Tibial artery (tissue), 4 donors: ENCODE results near the gene DENND1C.
"Not testable (repeated sequence)": the region's sequence is repeated elsewhere in the genome, so short reads cannot be mapped to it uniquely, and the experiment has no call there.

Source experiments
- DNase-seq, 2 donors: peaks; one replicate each; pipeline ENCODE4 v3.0.0-alpha.2; 2019
- H3K27ac ChIP-seq, 2 donors: fragments of 200-600 bp; sonication (generic) in 1 of 2; 1 replicate in 1 of 2; 2 replicates in 1 of 2; pipeline ENCODE4 v1.5.1; 2018 to 2019; ENCODE audit warnings: mild to moderate bottlenecking in 1 of 2
- H3K27me3 ChIP-seq, 2 donors: fragments of 200-600 bp; sonication (generic) in 1 of 2; one replicate each; pipeline versions ENCODE4 v1.5.1 to v1.6.0; 2016 to 2019
- H3K36me3 ChIP-seq, 3 donors: fragments of 200-600 bp; sonication (generic) in 2 of 3; one replicate each; pipeline ENCODE4 v1.5.1; 2016 to 2019; ENCODE audit warnings: mild to moderate bottlenecking in 2 of 3
- H3K4me1 ChIP-seq, 4 donors: fragments of 200-600 bp; sonication (generic) in 2 of 4; 1 replicate in 3 of 4; 2 replicates in 1 of 4; pipeline ENCODE4 v1.5.1; 2016 to 2019
- H3K4me3 ChIP-seq, 2 donors: fragments of 200-600 bp; sonication (generic) in 1 of 2; 1 replicate in 1 of 2; 2 replicates in 1 of 2; pipeline ENCODE4 v1.5.1; 2018 to 2019; ENCODE audit warnings: mild to moderate bottlenecking in 2 of 2
- H3K9me3 ChIP-seq, 3 donors: fragments of 200-600 bp; sonication (generic) in 1 of 3; one replicate each; pipeline ENCODE4 v1.5.1; 2016 to 2019
- intact Hi-C: fragments of 100-400 bp; cut with DNase I; formaldehyde crosslinking; loops from one replicate; pipeline ENCODE4 v1.15.0; 2023; ENCODE audit warnings: low total_unique reads
- TF ChIP-seq, protein P1 (sequence below), 2 experiments: fragments of 200-600 bp in 1 of 2; fragments of 450-650 bp in 1 of 2; IDR thresholded peaks; one replicate each; pipeline ENCODE4 v1.5.1; 2017 to 2019; ENCODE audit warnings: antibody characterized with exemption in 2 of 2, mild to moderate bottlenecking in 1 of 2, moderate library complexity in 1 of 2

Gene DENND1C

DNA sequence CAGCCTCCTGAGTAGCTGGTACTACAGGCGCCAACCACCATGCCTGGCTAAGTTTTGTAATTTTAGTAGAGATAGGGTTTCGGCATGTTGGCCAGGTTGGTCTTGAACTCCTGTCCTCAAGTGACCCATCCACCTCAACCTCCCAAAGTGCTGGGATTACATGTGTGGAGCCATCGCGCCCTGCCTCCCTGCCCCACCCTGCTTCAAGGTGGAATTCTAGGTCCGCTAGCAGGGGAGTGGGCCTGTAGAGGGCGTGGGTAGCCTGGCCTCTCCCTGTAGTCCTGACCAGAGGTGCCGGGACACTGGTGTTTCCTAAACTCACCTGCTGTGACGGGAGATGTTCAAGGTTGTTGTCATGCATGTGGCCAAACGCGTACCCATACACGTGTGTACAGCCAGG lies 48.4 kb downstream of the DENND1C start:
- Histone ChIP-seq H3K9me3 (no peaks in the 10 kb centered on the region), H3K36me3 (no peaks in the 10 kb centered on the region), H3K27me3 (no peaks in the 10 kb centered on the region), H3K4me1 (no peaks in the 10 kb centered on the region), H3K4me3 (no peak overlapping the region), H3K27ac (no peak overlapping the region)
- intact Hi-C loops = no loop called here
- DNase-seq = no peak
- TF ChIP-seq, protein P1, sequence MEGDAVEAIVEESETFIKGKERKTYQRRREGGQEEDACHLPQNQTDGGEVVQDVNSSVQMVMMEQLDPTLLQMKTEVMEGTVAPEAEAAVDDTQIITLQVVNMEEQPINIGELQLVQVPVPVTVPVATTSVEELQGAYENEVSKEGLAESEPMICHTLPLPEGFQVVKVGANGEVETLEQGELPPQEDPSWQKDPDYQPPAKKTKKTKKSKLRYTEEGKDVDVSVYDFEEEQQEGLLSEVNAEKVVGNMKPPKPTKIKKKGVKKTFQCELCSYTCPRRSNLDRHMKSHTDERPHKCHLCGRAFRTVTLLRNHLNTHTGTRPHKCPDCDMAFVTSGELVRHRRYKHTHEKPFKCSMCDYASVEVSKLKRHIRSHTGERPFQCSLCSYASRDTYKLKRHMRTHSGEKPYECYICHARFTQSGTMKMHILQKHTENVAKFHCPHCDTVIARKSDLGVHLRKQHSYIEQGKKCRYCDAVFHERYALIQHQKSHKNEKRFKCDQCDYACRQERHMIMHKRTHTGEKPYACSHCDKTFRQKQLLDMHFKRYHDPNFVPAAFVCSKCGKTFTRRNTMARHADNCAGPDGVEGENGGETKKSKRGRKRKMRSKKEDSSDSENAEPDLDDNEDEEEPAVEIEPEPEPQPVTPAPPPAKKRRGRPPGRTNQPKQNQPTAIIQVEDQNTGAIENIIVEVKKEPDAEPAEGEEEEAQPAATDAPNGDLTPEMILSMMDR (IDR thresholded peaks at IDR 0.05) = no peak

GRCh38 chr19:6431891-6432290 lies 49.7 kb downstream of the DENND1C start:
- intact Hi-C loops = no loop called here
- TF ChIP-seq, protein P1 (IDR thresholded peaks at IDR 0.05) = no peak
- no peaks in the 10 kb centered on the region for H3K9me3 ChIP-seq
- H3K27ac ChIP-seq = no peak overlapping the region
- no peaks in the 10 kb centered on the region for H3K27me3 ChIP-seq
- H3K4me1 ChIP-seq = no peaks in the 10 kb centered on the region
- no peak overlapping the region for H3K4me3 ChIP-seq
- DNase-seq = no peak
- no peaks in the 10 kb centered on the region for H3K36me3 ChIP-seq

DNA sequence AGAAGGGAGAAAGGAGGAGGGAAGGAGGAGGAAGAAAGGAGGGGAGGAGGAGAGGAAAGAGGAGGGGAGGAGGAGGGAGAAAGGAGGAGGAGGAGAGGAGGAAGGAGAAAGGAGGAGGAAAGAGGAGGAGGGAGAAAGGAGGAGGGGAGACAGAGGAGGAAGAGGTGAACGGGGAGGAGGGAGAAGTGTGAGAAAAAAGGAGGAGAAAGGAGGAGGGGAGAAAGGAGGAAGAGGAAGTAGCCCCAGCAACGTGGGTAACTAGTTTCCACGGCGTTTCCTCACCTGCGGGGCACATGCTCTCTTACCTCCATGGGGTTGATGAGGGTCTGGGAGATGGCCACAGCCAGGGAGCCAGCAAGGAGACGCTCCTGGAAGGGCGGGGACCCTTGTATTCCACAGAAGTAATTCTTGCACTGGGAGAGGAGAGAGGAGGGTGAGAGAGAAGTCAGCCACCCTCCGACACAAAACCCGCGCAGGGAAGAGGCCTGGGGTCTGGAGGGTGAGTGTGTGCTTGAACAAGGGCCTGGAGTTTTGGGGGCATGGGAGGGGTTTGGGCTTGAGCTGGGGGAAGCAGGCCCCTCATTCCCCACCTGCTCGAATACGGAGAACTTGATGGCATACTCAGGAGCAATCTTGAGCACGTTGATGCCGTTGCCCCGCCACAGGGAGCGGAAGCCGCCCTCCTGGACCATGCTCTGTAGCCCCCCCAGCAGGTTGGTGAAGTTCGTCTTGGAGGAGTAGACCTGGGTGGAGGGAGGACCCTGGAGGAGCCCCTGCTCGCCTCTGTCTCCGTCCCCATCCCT lies 52.0 kb downstream of the DENND1C start:
- no peak for DNase-seq
- Histone ChIP-seq H3K4me1 (peaks cover 0 to 5% (median 2%) of the 10 kb centered on the region in 4 donors), H3K27me3 (no peaks in the 10 kb centered on the region), H3K36me3 (no peaks in the 10 kb centered on the region), H3K4me3 (no peak overlapping the region), H3K27ac (no peak overlapping the region), H3K9me3 (no peaks in the 10 kb centered on the region)
- intact Hi-C loops = no loop called here
- TF ChIP-seq, protein P1 (IDR thresholded peaks at IDR 0.05) = no peak

- H3K36me3 ChIP-seq, DNase-seq, H3K4me1 ChIP-seq, H3K4me3 ChIP-seq, intact Hi-C loops, H3K9me3 ChIP-seq, H3K27ac ChIP-seq, H3K27me3 ChIP-seq: not testable (repeated sequence)
Observed at GRCh38 chr19:6428692-6429418, 52.7 kb downstream of the DENND1C start.

- H3K27me3 ChIP-seq = no peaks in the 10 kb centered on the region
- intact Hi-C loops = no loop called here
- H3K27ac ChIP-seq = no peak overlapping the region
- TF ChIP-seq, protein P1 (IDR thresholded peaks at IDR 0.05) = no peak
- H3K4me3 ChIP-seq = no peak overlapping the region
- H3K36me3 ChIP-seq = peaks cover 0 to 2% (median 0%) of the 10 kb centered on the region in 3 donors
- DNase-seq = no peak
- peaks cover 0 to 23% (median 19%) of the 10 kb centered on the region in 4 donors for H3K4me1 ChIP-seq
- no peaks in the 10 kb centered on the region for H3K9me3 ChIP-seq
Observed at GRCh38 chr19:6427131-6427530, 54.5 kb downstream of the DENND1C start.
